Measurements from ENCODE around the gene RBKS. TPM values are rescaled to one million over a fixed set of nuclear protein-coding genes. Genes with fewer than 3 reads are reported as not detected.

The RBKS gene
- polyA plus RNA-seq, 1 donor (not counting 4 experiments of a cell fraction or from before 2014, with no cell fraction given) = 1.9 TPM

- dilution Hi-C loops (cut with MboI; ENCODE audit: extremely low pct_ligation_motif_present, low sequenced_read_pairs) = no loop called here
- no peak overlapping the region for H3K4me3 ChIP-seq (ENCODE audit: control insufficient read depth in 2 of 3, extremely low read depth in 1 of 3, insufficient read depth in 2 of 3, low read depth in 1 of 3, low read length in 3 of 3)
- H3K4me1 ChIP-seq (ENCODE audit: control insufficient read depth, extremely low read depth, insufficient read depth, low read length) = peaks cover 32% of the 10 kb centered on the region
- H2AFZ ChIP-seq (ENCODE audit: control insufficient read depth, low read length) = no peak overlapping the region
- H3K36me3 ChIP-seq (ENCODE audit: control insufficient read depth in 2 of 2, extremely low read depth in 1 of 2, insufficient read depth in 2 of 2, low read length in 2 of 2) = no peaks in the 10 kb centered on the region
- no peaks in the 10 kb centered on the region for H3K79me2 ChIP-seq (ENCODE audit: control insufficient read depth, insufficient read depth, low read length)
- no peak overlapping the region for H3K4me2 ChIP-seq (ENCODE audit: control insufficient read depth, extremely low read depth, insufficient read depth, low read depth, low read length)
- H3K27ac ChIP-seq (ENCODE audit: control insufficient read depth, insufficient read depth, low read length) = no peak overlapping the region
- no peak for DNase-seq (ENCODE audit: low read depth, low spot score)
- H3K27me3 ChIP-seq (ENCODE audit: control insufficient read depth, extremely low read depth, insufficient read depth, low read length) = no peaks in the 10 kb centered on the region
- H4K20me1 ChIP-seq (ENCODE audit: control insufficient read depth, extremely low read depth, insufficient read depth, low read length) = no peaks in the 10 kb centered on the region
- no peak for FAIRE-seq
- no peaks in the 10 kb centered on the region for H3K9me1 ChIP-seq (ENCODE audit: control insufficient read depth, extremely low read depth, insufficient read depth, low read length)
- H3K9ac ChIP-seq (ENCODE audit: control insufficient read depth, extremely low read depth, insufficient read depth, low read length) = no peak overlapping the region
- H3K9me3 ChIP-seq (ENCODE audit: control insufficient read depth, low read depth, low read length) = no peaks in the 10 kb centered on the region
- TF ChIP-seq CTCF (optimal IDR thresholded peaks at IDR 0.05 in 1 of 3, IDR thresholded peaks at IDR 0.05 in 1 of 3, conservative IDR thresholded peaks at IDR 0.05 in 1 of 3; ENCODE audit: extremely low read depth in 1 of 3, insufficient read depth in 2 of 3, low read length in 3 of 3) (no peak), EZH2 (IDR thresholded peaks at IDR 0.05; ENCODE audit: low read length) (no peak)
Measured at GRCh38 chr2:27916293-27916995, 26.3 kb upstream of the RBKS start.

DNA sequence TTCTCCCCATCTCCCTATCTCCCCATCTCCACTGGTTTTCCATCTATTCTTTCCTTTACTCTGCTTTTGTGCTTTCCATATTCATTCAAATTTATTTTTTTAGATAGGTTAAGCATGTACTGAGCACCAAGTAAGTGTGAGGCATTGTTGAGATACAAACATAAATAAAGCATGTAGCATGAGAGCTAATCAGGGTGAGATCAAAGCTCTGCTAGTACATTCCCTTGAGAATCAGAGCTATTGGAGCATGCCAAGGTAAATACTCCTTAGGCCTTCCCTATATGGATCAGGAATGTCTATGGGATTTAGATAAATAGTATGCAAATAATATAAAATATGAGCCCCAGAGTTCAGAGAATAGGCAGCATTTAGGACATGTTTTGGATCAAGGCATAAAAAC is 25.7 kb upstream of the RBKS start:
- no peak overlapping the region for H3K27ac ChIP-seq (ENCODE audit: control insufficient read depth, insufficient read depth, low read length)
- H3K4me2 ChIP-seq (ENCODE audit: control insufficient read depth, extremely low read depth, insufficient read depth, low read depth, low read length) = no peak overlapping the region
- DNase-seq (ENCODE audit: low read depth, low spot score) = no peak

More for the DNA sequence above, 25.7 kb upstream of the RBKS start:
- Histone ChIP-seq H3K79me2 (ENCODE audit: control insufficient read depth, insufficient read depth, low read length) (no peaks in the 10 kb centered on the region), H3K4me3 (ENCODE audit: control insufficient read depth in 2 of 3, extremely low read depth in 1 of 3, insufficient read depth in 2 of 3, low read depth in 1 of 3, low read length in 3 of 3) (no peak overlapping the region), H3K36me3 (ENCODE audit: control insufficient read depth in 2 of 2, extremely low read depth in 1 of 2, insufficient read depth in 2 of 2, low read length in 2 of 2) (no peaks in the 10 kb centered on the region), H3K9me3 (ENCODE audit: control insufficient read depth, low read depth, low read length) (no peaks in the 10 kb centered on the region), H2AFZ (ENCODE audit: control insufficient read depth, low read length) (no peak overlapping the region), H3K27me3 (ENCODE audit: control insufficient read depth, extremely low read depth, insufficient read depth, low read length) (no peaks in the 10 kb centered on the region), H3K4me1 (ENCODE audit: control insufficient read depth, extremely low read depth, insufficient read depth, low read length) (peaks cover 32% of the 10 kb centered on the region), H4K20me1 (ENCODE audit: control insufficient read depth, extremely low read depth, insufficient read depth, low read length) (no peaks in the 10 kb centered on the region), H3K9me1 (ENCODE audit: control insufficient read depth, extremely low read depth, insufficient read depth, low read length) (no peaks in the 10 kb centered on the region), H3K9ac (ENCODE audit: control insufficient read depth, extremely low read depth, insufficient read depth, low read length) (no peak overlapping the region)
- dilution Hi-C loops (cut with MboI; ENCODE audit: extremely low pct_ligation_motif_present, low sequenced_read_pairs) = no loop called here
- TF ChIP-seq CTCF (optimal IDR thresholded peaks at IDR 0.05 in 1 of 3, IDR thresholded peaks at IDR 0.05 in 1 of 3, conservative IDR thresholded peaks at IDR 0.05 in 1 of 3; ENCODE audit: extremely low read depth in 1 of 3, insufficient read depth in 2 of 3, low read length in 3 of 3) = no peak
- TF ChIP-seq EZH2 (IDR thresholded peaks at IDR 0.05; ENCODE audit: low read length) = no peak
- no peak for FAIRE-seq

All from keratinocyte (primary cell).